LoVo (cell line): ENCODE measurements around the gene NLGN2.

Experiments used
- DNase-seq: peaks from one replicate; pipeline ENCODE4 v3.0.0-alpha.2; 2016; ENCODE audit warnings: low spot score

The NLGN2 gene

DNA sequence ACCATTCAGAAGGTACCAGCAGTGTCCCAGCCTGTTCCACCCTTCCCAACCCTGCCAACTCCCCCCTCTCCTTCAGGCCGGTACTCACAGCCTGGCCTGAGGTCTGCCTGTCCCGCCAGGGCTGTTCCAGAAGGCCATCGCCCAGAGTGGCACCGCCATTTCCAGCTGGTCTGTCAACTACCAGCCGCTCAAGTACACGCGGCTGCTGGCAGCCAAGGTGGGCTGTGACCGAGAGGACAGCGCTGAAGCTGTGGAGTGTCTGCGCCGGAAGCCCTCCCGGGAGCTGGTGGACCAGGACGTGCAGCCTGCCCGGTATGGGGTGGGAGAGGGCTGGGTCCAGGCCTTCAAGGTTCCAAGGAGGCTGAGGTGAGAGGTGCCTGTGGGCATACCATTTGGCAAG lies 7.2 kb downstream of the NLGN2 start:
- no peak for DNase-seq

GRCh38 chr17:7415784-7416183 lies 8.1 kb downstream of the NLGN2 start:
- no peak for DNase-seq

GRCh38 chr17:7416323-7416722 lies 8.7 kb downstream of the NLGN2 start:
- no peak for DNase-seq

DNA sequence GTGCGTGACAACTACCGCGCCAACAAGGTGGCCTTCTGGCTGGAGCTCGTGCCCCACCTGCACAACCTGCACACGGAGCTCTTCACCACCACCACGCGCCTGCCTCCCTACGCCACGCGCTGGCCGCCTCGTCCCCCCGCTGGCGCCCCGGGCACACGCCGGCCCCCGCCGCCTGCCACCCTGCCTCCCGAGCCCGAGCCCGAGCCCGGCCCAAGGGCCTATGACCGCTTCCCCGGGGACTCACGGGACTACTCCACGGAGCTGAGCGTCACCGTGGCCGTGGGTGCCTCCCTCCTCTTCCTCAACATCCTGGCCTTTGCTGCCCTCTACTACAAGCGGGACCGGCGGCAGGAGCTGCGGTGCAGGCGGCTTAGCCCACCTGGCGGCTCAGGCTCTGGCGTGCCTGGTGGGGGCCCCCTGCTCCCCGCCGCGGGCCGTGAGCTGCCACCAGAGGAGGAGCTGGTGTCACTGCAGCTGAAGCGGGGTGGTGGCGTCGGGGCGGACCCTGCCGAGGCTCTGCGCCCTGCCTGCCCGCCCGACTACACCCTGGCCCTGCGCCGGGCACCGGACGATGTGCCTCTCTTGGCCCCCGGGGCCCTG lies 9.5 kb downstream of the NLGN2 start:
- no peak for DNase-seq

- DNase-seq = no peak
These were observed 11.0 kb downstream of the NLGN2 start for GRCh38 chr17:7418472-7419152.

- DNase-seq = no peak
These were observed 12.4 kb downstream of the NLGN2 start, which contains the start of gene SPEM1 for GRCh38 chr17:7419819-7420610. Gene SPEM1, plus strand, starts transcription at chr17:7420324. Its CDS starts 61 bp downstream, at chr17:7420385.

DNA sequence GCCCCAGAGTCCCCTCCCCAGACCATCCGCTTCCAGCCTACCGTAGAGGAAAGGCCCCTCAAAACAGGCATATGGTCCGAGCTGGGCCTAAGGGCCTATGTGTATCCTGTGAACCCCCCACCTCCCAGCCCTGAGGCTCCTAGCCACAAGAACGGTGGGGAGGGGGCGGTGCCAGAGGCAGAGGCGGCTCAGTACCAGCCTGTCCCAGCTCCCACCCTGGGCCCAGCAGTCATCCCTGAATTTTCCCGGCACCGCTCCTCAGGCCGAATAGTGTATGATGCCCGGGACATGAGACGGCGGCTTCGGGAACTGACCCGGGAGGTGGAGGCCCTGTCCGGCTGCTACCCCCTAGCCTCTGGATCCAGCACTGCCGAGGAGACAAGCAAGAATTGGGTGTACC lies 13.5 kb downstream of the NLGN2 start:
- no peak for DNase-seq

DNA sequence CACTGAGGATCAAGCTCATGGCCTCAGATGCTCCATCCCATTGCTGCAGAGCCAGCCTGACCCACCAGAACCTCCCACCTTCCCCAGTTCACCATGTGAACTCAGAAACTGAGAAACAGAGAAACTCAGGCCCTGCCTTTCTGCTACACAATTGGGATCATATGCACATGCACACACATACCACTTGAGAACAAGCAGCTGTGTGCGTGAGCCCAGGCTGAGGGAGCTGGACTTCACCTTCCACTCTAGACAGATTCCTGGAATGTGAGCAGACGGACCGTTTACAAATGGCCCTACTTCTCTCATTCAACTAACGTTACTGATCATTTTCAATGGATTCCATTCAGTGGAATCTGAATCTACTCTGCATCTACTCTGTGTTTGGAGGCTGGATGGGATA lies 16.0 kb downstream of the NLGN2 start:
- DNase-seq = no peak

- no peak for DNase-seq
These were observed 17.7 kb downstream of the NLGN2 start, which contains the start of gene SPEM2 for GRCh38 chr17:7425316-7425715. Gene SPEM2, plus strand, starts transcription at chr17:7425616. Its CDS starts 73 bp downstream, at chr17:7425689.

DNA sequence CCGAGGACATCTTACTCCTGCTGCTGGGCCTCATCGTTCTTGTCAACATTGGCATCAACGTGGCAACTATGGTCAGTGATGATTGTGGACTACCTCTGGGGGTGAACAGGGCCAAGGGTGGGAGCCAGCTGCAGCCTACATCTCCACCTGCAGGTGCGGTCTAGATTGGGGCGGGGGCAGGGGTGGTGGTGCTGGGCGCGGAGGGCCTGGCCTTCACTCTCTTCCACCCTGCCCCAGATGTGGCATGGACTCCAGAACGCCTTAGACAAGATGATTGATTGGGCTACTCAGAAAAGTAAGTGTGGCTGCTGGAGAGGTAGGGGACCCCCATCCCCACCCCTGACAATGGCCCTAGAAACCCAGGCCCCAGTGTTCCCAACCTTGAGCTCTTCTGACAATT lies 18.1 kb downstream of the NLGN2 start:
- no peak for DNase-seq

DNA sequence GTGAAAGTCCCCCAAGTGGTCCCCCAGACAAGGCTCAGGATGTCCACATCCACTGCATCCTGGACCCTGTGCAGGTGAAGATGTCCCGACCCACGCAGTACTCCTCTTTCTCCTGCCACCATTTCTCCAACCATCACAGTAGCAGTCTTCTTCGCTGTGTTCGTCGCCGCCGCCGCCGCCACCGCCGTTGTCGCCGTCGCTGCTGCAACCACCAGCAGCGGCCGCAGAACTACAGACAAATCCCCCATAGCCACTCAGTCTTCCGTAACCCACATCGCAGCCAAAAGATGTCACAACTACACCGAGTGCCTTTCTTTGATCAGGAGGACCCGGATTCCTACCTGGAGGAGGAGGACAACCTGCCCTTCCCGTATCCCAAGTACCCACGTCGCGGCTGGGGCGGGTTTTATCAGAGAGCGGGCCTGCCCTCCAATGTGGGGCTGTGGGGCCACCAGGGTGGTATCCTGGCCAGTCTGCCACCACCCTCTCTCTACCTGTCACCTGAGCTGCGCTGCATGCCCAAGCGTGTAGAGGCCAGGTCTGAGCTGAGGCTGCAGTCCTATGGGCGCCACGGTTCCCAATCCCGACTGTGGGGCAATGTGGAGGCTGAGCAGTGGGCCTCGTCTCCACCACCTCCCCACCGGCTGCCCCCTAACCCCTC lies 18.7 kb downstream of the NLGN2 start:
- no peak for DNase-seq

DNA sequence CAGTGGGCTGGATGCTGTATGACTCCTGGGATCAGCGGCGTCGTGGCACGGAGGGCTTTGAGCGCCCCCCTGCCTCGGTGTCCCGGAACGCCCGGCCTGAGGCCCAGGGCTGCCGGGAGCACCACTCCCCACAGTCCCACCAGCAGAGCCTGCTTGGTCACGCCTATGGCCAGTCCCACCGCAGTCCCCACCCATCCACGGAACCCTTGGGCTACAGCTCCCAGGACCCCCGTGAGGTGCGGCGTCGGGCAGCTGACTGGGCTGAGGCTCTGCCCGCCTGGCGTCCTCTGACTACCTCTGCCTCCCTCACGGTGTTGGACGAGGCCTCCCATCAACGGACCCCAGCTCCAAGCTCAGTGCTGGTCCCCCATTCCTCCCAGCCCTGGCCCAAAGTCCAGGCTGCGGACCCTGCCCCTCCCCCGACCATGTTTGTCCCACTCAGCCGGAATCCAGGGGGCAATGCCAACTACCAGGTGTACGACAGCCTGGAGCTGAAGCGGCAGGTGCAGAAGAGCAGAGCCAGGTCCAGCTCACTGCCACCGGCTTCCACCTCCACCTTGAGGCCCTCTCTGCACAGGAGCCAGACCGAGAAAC lies 19.3 kb downstream of the NLGN2 start:
- DNase-seq = no peak

DNA sequence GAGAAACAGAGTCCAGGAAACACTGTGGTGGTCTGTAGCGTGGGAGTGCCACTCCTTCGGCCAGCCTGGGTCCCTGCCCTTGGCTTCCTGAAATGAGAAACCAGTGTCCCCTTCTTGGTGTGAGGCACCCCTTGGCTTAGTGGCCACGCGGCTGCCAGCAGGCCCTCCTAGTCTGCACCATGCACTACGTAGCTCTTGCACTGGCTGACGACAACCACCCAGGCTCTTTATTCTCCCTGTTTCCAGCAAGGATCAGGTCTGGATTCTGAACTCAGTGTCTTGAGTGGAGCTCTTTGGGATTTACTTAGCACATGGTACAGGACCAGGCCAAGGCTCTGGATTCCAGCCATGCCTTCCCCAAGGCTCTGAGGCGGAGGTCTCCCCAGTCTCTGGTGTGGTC lies 19.9 kb downstream of the NLGN2 start:
- DNase-seq = no peak

DNA sequence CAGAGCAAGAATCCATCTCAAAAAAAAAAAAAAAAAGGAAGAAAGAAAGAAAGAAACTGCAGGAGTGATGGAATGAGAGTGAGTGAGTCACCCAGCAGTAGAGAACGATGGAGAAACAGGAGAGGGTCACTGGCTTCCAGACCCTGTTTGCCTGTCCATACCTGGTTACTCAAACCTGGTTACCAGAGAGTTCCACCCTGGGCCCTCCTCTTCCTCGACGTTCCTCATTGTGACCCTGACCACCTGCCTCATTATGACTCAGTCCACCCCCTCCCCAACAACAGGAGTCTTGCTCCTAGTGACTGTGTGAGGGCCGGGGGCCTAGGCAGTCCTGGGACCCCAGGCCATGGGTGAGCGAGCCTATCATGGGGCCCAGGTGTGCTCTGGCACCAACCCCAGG lies 20.9 kb downstream of the NLGN2 start, which contains the start of gene SPEM3:
Gene SPEM3, plus strand, starts transcription at position 301 of the 400 bp plus-strand sequence. Its CDS starts 46 bp downstream, at position 347.
- no peak for DNase-seq

DNA sequence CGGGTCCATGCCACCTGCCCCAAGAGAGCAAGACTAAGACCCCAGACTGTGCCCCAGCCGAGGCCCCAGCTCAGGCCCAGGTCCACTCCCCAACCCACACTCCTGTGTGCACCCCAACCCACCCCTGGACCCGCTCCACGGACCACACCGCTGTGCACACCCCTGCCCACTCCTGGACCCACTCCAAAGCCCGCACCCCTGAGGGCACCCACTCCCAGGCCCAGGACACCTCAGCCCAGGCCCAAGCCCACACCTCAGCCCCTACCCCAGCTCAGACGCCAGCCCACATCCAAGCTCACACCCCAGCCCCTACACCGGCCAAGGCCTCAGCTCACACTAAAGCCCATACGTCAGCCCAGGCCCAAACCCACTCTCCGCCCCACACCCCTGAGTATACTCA lies 22.1 kb downstream of the NLGN2 start:
- DNase-seq = no peak

DNA sequence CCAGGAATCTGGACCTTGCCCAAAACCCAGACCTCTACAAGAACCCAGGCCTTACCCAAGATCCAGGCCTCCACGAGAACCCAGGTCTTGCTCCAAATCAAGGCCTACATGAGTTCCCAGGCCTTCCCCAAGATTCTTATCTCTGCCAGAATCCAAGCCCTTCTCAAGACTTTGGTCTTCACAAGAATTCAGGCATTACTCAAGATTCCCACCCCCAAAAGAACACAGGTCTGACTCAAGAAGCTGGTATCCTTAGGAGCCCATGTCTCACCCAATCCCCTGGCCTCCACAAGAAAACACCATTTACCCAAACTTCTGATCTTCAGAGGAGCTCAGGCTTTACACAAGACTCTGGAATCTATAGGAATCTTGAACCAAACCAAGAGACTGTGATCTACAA lies 23.6 kb downstream of the NLGN2 start:
- DNase-seq = no peak

DNA sequence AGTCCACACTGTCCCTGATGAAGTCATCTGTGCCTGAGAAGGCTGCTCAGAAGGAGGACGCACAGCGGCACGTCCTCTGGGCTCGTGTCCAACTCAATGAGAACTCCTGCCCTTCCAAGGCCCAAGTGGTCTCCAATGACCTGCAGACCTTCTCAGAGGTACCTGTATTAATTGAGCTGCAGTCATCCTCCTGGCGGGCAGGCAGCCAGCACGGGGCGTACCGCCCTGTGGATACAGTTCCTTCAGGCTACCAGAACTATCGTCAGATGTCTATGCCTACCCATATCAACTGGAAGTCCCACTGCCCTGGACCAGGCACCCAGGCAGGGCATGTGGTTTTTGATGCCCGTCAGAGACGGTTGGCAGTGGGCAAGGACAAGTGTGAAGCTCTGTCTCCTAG lies 24.7 kb downstream of the NLGN2 start:
- no peak for DNase-seq

DNA sequence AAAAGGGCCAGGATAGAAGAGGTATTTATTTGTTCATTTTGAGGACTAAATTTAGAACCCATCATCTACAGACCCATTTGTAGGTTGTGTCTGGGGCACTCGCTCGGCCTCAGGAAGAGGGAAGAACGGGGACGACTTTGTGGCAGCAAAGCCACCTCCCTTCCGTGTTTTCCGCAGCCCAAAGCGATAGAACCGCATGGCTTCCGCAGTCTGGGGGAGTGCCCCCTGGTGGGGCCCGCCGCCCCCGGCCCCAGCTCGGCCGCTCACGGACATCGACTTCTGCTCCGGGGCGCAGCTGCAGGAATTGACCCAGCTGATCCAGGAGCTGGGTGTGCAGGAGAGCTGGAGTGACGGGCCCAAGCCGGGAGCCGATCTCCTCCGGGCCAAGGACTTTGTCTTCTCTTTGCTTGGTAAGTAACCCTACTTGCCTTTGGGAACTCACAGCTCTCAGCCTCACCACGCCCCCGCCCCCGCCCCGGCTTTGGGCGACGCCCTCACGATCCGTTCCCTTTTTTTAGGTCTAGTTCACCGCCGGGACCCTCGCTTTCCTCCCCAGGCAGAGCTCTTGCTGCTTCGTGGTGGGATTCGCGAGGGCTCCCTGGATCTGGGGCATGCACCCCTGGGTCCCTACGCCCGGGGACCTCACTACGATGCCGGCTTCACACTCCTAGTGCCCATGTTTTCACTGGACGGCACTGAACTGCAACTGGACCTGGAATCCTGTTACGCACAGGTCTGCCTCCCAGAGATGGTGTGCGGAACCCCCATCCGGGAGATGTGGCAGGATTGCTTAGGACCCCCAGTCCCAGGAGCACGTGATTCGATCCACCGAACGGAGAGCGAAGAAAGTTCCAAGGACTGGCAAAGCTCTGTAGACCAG lies 28.3 kb downstream of the NLGN2 start:
- DNase-seq = peak; percentile 27

DNA sequence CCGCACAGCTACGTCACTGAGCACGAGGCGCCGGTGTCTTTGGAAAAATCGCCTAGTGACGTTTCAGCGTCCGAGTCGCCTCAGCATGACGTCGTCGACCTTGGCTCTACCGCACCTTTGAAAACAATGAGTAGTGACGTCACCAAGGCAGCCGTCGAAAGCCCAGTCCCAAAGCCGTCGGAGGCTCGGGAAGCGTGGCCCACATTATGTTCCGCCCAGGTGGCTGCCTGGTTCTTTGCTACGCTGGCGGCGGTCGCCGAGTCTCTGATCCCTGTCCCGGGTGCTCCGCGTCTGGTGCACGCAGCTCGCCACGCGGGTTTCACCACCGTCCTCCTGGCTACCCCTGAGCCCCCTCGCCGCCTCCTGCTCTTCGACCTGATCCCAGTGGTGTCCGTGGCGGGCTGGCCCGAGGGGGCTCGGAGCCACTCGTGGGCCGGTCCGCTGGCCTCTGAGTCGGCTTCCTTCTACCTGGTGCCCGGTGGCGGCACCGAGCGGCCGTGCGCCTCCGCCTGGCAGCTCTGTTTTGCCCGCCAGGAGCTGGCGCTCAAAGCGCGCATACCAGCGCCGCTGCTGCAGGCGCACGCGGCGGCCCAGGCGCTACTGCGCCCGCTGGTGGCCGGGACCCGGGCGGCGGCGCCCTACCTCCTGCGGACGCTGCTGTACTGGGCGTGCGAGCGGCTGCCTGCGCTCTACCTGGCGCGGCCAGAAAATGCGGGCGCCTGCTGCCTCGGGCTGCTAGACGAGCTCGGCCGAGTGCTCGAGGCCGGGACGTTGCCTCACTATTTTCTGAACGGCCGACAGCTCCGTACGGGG lies 29.1 kb downstream of the NLGN2 start:
- DNase-seq = peak; percentile 75

GRCh38 chr17:7437369-7437863 lies 29.8 kb downstream of the NLGN2 start:
- DNase-seq = no peak
